CD14-positive monocyte (primary cell): Measurements from ENCODE around the gene PHF21B. TPM values are rescaled to one million over a fixed set of nuclear protein-coding genes. Genes with fewer than 3 reads are reported as not detected.

Source experiments
- DNase-seq, 3 donors: peaks; one replicate each; pipeline ENCODE4 v3.0.0-alpha.2; 2011 to 2022
- H2AFZ ChIP-seq: 2 replicates; pipeline ENCODE4 v1.6.0; 2012; ENCODE audit warnings: mild to moderate bottlenecking, low read depth, low read length, inconsistent platforms; ENCODE audit not compliant: insufficient read depth, poor library complexity, severe bottlenecking
- H3K27ac ChIP-seq, 2 donors: 1 replicate in 1 of 2; 2 replicates in 1 of 2; pipeline ENCODE4 v1.5.1; 2012 to 2013; ENCODE audit warnings: low read length in 2 of 2, control low read depth in 1 of 2, inconsistent platforms in 1 of 2, low read depth in 1 of 2, mild to moderate bottlenecking in 1 of 2
- H3K27me3 ChIP-seq, 2 donors: one replicate each; pipeline versions ENCODE4 v1.6.0 to v1.6.1; 2011 to 2013; ENCODE audit warnings: low read length in 2 of 2; ENCODE audit not compliant: control insufficient read depth in 2 of 2, insufficient read depth in 2 of 2
- H3K36me3 ChIP-seq, 2 donors: replicated peaks in 1 of 2; 1 replicate in 1 of 2; 2 replicates in 1 of 2; pipeline versions ENCODE4 v1.5.1 to v1.6.1; 2012 to 2013; ENCODE audit warnings: low read length in 2 of 2, control low read depth in 1 of 2, inconsistent platforms in 1 of 2, mild to moderate bottlenecking in 1 of 2; ENCODE audit not compliant: insufficient read depth in 2 of 2, control insufficient read depth in 1 of 2
- H3K4me1 ChIP-seq, 2 donors: 1 replicate in 1 of 2; 2 replicates in 1 of 2; pipeline versions ENCODE4 v1.5.1 to v1.6.1; 2012 to 2013; ENCODE audit warnings: low read length in 2 of 2, control low read depth in 1 of 2, inconsistent platforms in 1 of 2, mild to moderate bottlenecking in 1 of 2, moderate library complexity in 1 of 2; ENCODE audit not compliant: insufficient read depth in 2 of 2, control insufficient read depth in 1 of 2
- H3K4me2 ChIP-seq: replicated peaks from 2 replicates; pipeline ENCODE3; 2012; ENCODE audit warnings: low read length, moderate library complexity, mild to moderate bottlenecking; ENCODE audit not compliant: poor library complexity, severe bottlenecking; ENCODE audit errors: extremely low read depth
- H3K4me3 ChIP-seq, 3 experiments: fragments of 200-600 bp in 1 of 3; sonication (generic) in 1 of 3; replicated peaks in 1 of 3; 1 replicate in 2 of 3; 2 replicates in 1 of 3; pipeline ENCODE4 v1.5.1; 2011 to 2013; ENCODE audit warnings: low read length in 3 of 3, mild to moderate bottlenecking in 3 of 3, control low read depth in 2 of 3, low read depth in 2 of 3, inconsistent platforms in 1 of 3, moderate library complexity in 1 of 3
- H3K79me2 ChIP-seq: 2 replicates; pipeline ENCODE4 v1.6.0; 2012; ENCODE audit warnings: mild to moderate bottlenecking, control low read depth, inconsistent platforms, low read length, moderate library complexity; ENCODE audit not compliant: insufficient read depth
- H3K9ac ChIP-seq: 2 replicates; pipeline ENCODE4 v1.6.0; 2017; ENCODE audit warnings: low read length, mild to moderate bottlenecking; ENCODE audit not compliant: insufficient read depth, poor library complexity, severe bottlenecking
- H3K9me3 ChIP-seq, 2 donors: replicated peaks in 1 of 2; 1 replicate in 1 of 2; 2 replicates in 1 of 2; pipeline versions ENCODE4 v1.5.1 to v1.6.1; 2012 to 2013; ENCODE audit warnings: low read length in 2 of 2, control low read depth in 1 of 2; ENCODE audit not compliant: control insufficient read depth in 1 of 2, insufficient read depth in 1 of 2
- H4K20me1 ChIP-seq: 2 replicates; pipeline ENCODE4 v1.6.0; 2012; ENCODE audit warnings: mild to moderate bottlenecking, low read length, control low read depth, moderate library complexity; ENCODE audit not compliant: insufficient read depth
- H3K27ac Mint-ChIP-seq, 7 donors: one replicate each; pipeline ENCODE4 v1.8.0; 2020; ENCODE audit warnings: mild to moderate bottlenecking in 7 of 7, mixed read lengths in 7 of 7, moderate library complexity in 6 of 7, inconsistent platforms in 2 of 7
- H3K27me3 Mint-ChIP-seq, 3 donors: one replicate each; pipeline ENCODE4 v1.8.0; 2021 to 2022; ENCODE audit warnings: low read depth in 3 of 3, mild to moderate bottlenecking in 3 of 3, mixed read lengths in 3 of 3, moderate library complexity in 3 of 3, inconsistent platforms in 1 of 3
- H3K36me3 Mint-ChIP-seq, 2 donors: one replicate each; pipeline ENCODE4 v1.8.0; 2020; ENCODE audit warnings: mixed read lengths in 2 of 2, inconsistent platforms in 1 of 2, mild to moderate bottlenecking in 1 of 2
- H3K4me1 Mint-ChIP-seq: one replicate; pipeline ENCODE4 v1.8.0; 2020; ENCODE audit warnings: mild to moderate bottlenecking, mixed read lengths
- H3K4me3 Mint-ChIP-seq, 2 donors: one replicate each; pipeline ENCODE4 v1.8.0; 2020; ENCODE audit warnings: mild to moderate bottlenecking in 2 of 2, mixed read lengths in 2 of 2, moderate library complexity in 1 of 2
- H3K9me3 Mint-ChIP-seq, 7 donors: one replicate each; pipeline ENCODE4 v1.8.0; 2020 to 2022; ENCODE audit warnings: mixed read lengths in 7 of 7, mild to moderate bottlenecking in 6 of 7, moderate library complexity in 6 of 7, inconsistent platforms in 2 of 7
- CTCF ChIP-seq: fragments of 200-600 bp; IDR thresholded peaks from one replicate; pipeline ENCODE4 v1.8.0; 2022; ENCODE audit warnings: antibody characterized with exemption, mild to moderate bottlenecking
- WGBS: methylation state at CpG from one replicate; pipeline ENCODE4 v1.1.5; 2013; ENCODE audit warnings: missing lambda C conversion rate; ENCODE audit not compliant: insufficient coverage; 5-methylcytosine and 5-hydroxymethylcytosine counted together
- intact Hi-C, 2 donors: fragments of 100-400 bp; cut with micrococcal nuclease; formaldehyde crosslinking; loops; one replicate each; pipeline versions ENCODE4 v1.15.0 to v1.15.1; 2023
- polyA plus RNA-seq, 3 donors: library from polyadenylated mRNA; depleted of rRNA in 1 of 3; unstranded in 2 of 3; stranded (reverse) in 1 of 3; fragments of 300-500 nt in 2 of 3; fragments of >200 nt in 1 of 3; fragmentation: Illumina TruSeq in 2 of 3; gene quantifications; 1 replicate in 2 of 3; 2 replicates in 1 of 3; pipeline ENCODE4 v1.2.3, GENCODE V29; 2012 to 2021

PHF21B gene
- polyA plus RNA-seq, 3 donors = not detected

- Histone ChIP-seq H3K9me3 (no peaks in the 10 kb centered on the region), H3K4me1 (no peaks in the 10 kb centered on the region), H3K79me2 (no peaks in the 10 kb centered on the region), H3K4me2 (no peak overlapping the region), H4K20me1 (no peaks in the 10 kb centered on the region), H3K27me3 (no peaks in the 10 kb centered on the region), H3K36me3 (no peaks in the 10 kb centered on the region), H3K4me3 (no peak overlapping the region), H3K27ac (no peak overlapping the region), H3K9ac (no peak overlapping the region), H2AFZ (no peak overlapping the region)
- H3K4me3 Mint-ChIP-seq = no peak overlapping the region
- no peak for DNase-seq
- H3K27me3 Mint-ChIP-seq = peaks cover 0 to 13% (median 0%) of the 10 kb centered on the region in 3 donors
- no peak overlapping the region for H3K27ac Mint-ChIP-seq
- 47% methylated on average over 17 of the region's 20 CpGs for WGBS
- intact Hi-C loops = no loop called here
- H3K4me1 Mint-ChIP-seq = no peaks in the 10 kb centered on the region
- no peaks in the 10 kb centered on the region for H3K36me3 Mint-ChIP-seq
- no peak for TF ChIP-seq CTCF
- H3K9me3 Mint-ChIP-seq = peaks cover 0 to 1% (median 0%) of the 10 kb centered on the region in 7 donors
Measured at GRCh38 chr22:44944883-44945601, 64.8 kb downstream of the PHF21B start.

- no peaks in the 10 kb centered on the region for H3K36me3 ChIP-seq
- no peaks in the 10 kb centered on the region for H3K79me2 ChIP-seq
- no peak for TF ChIP-seq CTCF
- intact Hi-C loops = no loop called here
- H3K9ac ChIP-seq = no peak overlapping the region
- peaks cover 0 to 1% (median 0%) of the 10 kb centered on the region in 7 donors for H3K9me3 Mint-ChIP-seq
- no peaks in the 10 kb centered on the region for H3K27me3 ChIP-seq
- H3K36me3 Mint-ChIP-seq = no peaks in the 10 kb centered on the region
- DNase-seq = no peak
- peak overlapping the region in 1 of 7 donors; percentile 21 for H3K27ac Mint-ChIP-seq
- no peak overlapping the region for H3K4me3 Mint-ChIP-seq
- H4K20me1 ChIP-seq = no peaks in the 10 kb centered on the region
- H3K4me2 ChIP-seq = no peak overlapping the region
- 84% methylated on average over 16 of the region's 17 CpGs for WGBS
- H3K4me3 ChIP-seq = no peak overlapping the region
- H2AFZ ChIP-seq = no peak overlapping the region
- H3K4me1 Mint-ChIP-seq = no peaks in the 10 kb centered on the region
- H3K4me1 ChIP-seq = no peaks in the 10 kb centered on the region
- no peak overlapping the region for H3K27ac ChIP-seq
- H3K27me3 Mint-ChIP-seq = peaks cover 0 to 10% (median 3%) of the 10 kb centered on the region in 3 donors
- no peaks in the 10 kb centered on the region for H3K9me3 ChIP-seq
Measured at GRCh38 chr22:44943701-44944324, 66.0 kb downstream of the PHF21B start.
